HEK293 (cell line): ENCODE data around the gene LAMC2.
A peak's percentile ranks its signal among the peaks of the same experiment; 100 is the strongest.

Experiments
- CTCF ChIA-PET: fragments of 350-600 bp; formaldehyde crosslinking; extraction: SDS; loops from one replicate; lab custom pipeline; 2021; ENCODE audit warnings: antibody characterized with exemption; lab: Yijun Ruan, JAX
- POLR2A ChIA-PET: fragments of 300-600 bp; formaldehyde crosslinking; extraction: SDS; loops from one replicate; lab custom pipeline; 2020; ENCODE audit warnings: antibody characterized with exemption, inconsistent platforms; lab: Yijun Ruan, JAX
- H3K27ac ChIP-seq: fragments of 200-500 bp; sonication (Bioruptor generic); 2 replicates; pipeline ENCODE4 v1.5.1; 2014; ENCODE audit warnings: low read depth, low read length, control low read depth, inconsistent platforms; ENCODE audit errors: extremely low read depth
- H3K36me3 ChIP-seq, 2 experiments: fragments of 200-500 bp in 1 of 2; sonication (Bioruptor generic) in 1 of 2; 1 replicate in 1 of 2; 2 replicates in 1 of 2; pipeline ENCODE4 v1.5.1; 2014 to 2017; ENCODE audit warnings: inconsistent platforms in 2 of 2, low read length in 2 of 2; ENCODE audit not compliant: control insufficient read depth in 2 of 2, insufficient read depth in 1 of 2
- H3K4me1 ChIP-seq: fragments of 200-500 bp; sonication (Bioruptor generic); 2 replicates; pipeline ENCODE4 v1.5.1; 2014; ENCODE audit warnings: mild to moderate bottlenecking, low read length, inconsistent platforms; ENCODE audit not compliant: control insufficient read depth, insufficient read depth
- H3K4me3 ChIP-seq: 2 replicates; pipeline ENCODE4 v1.5.1; 2011; ENCODE audit warnings: low read depth, mild to moderate bottlenecking, control low read depth, low read length, moderate library complexity
- H3K9me3 ChIP-seq: fragments of 200-500 bp; sonication (Bioruptor generic); 2 replicates; pipeline ENCODE4 v1.5.1; 2014; ENCODE audit warnings: low read depth, low read length, inconsistent platforms; ENCODE audit not compliant: control insufficient read depth, insufficient read depth
- EGR2 ChIP-seq: fragments of 450-650 bp; formaldehyde crosslinking; IDR thresholded peaks from 2 replicates; pipeline ENCODE4 v1.5.1; 2016; ENCODE audit warnings: low read depth, missing biosample characterization, missing genetic modification characterization
- GLI2 ChIP-seq: fragments of 450-650 bp; formaldehyde crosslinking; IDR thresholded peaks from 2 replicates; pipeline ENCODE4; 2017; ENCODE audit warnings: missing biosample characterization, missing genetic modification characterization, low read depth, borderline replicate concordance
- PRDM10 ChIP-seq: fragments of 450-650 bp; formaldehyde crosslinking; IDR thresholded peaks from 2 replicates; pipeline ENCODE4 v1.5.1; 2016; ENCODE audit warnings: missing biosample characterization, missing genetic modification characterization
- RBAK ChIP-seq: fragments of 450-650 bp; formaldehyde crosslinking; IDR thresholded peaks from 2 replicates; pipeline ENCODE4 v1.5.1; 2016; ENCODE audit warnings: missing biosample characterization, missing genetic modification characterization
- YY1 ChIP-seq: fragments of 450-650 bp; formaldehyde crosslinking; IDR thresholded peaks from 2 replicates; pipeline ENCODE4 v1.5.1; 2018; ENCODE audit warnings: missing biosample characterization, missing genetic modification characterization
- ZEB2 ChIP-seq: fragments of 450-650 bp; formaldehyde crosslinking; IDR thresholded peaks from 2 replicates; pipeline ENCODE4 v1.5.1; 2016; ENCODE audit warnings: missing biosample characterization, missing genetic modification characterization
- ZFHX2 ChIP-seq: fragments of 450-650 bp; formaldehyde crosslinking; conservative IDR thresholded peaks from 2 replicates; pipeline ENCODE4 v1.5.1; 2016; ENCODE audit warnings: missing biosample characterization, missing genetic modification characterization
- ZNF121 ChIP-seq: fragments of 450-650 bp; formaldehyde crosslinking; IDR thresholded peaks from 2 replicates; pipeline ENCODE4 v1.5.1; 2016; ENCODE audit warnings: missing biosample characterization, missing genetic modification characterization
- ZNF133 ChIP-seq: fragments of 450-650 bp; formaldehyde crosslinking; IDR thresholded peaks from 2 replicates; pipeline ENCODE4 v1.5.1; 2016; ENCODE audit warnings: missing biosample characterization, missing genetic modification characterization
- ZNF202 ChIP-seq: fragments of 450-650 bp; formaldehyde crosslinking; IDR thresholded peaks from 2 replicates; pipeline ENCODE4 v1.5.1; 2016; ENCODE audit warnings: missing biosample characterization, missing genetic modification characterization, borderline replicate concordance
- ZNF221 ChIP-seq: fragments of 450-650 bp; formaldehyde crosslinking; IDR thresholded peaks from 2 replicates; pipeline ENCODE4 v1.5.1; 2017; ENCODE audit warnings: missing biosample characterization, missing genetic modification characterization, borderline replicate concordance
- ZNF341 ChIP-seq: fragments of 450-650 bp; formaldehyde crosslinking; IDR thresholded peaks from 2 replicates; pipeline ENCODE4; 2016; ENCODE audit warnings: low read depth, missing biosample characterization, missing genetic modification characterization
- ZNF449 ChIP-seq: fragments of 450-650 bp; formaldehyde crosslinking; IDR thresholded peaks from 2 replicates; pipeline ENCODE4 v1.5.1; 2017; ENCODE audit warnings: missing biosample characterization, mild to moderate bottlenecking, missing genetic modification characterization, moderate library complexity
- ZNF561 ChIP-seq: fragments of 450-650 bp; IDR thresholded peaks from 2 replicates; pipeline ENCODE4 v1.5.1; 2018; ENCODE audit warnings: missing biosample characterization, missing genetic modification characterization, borderline replicate concordance
- ZNF596 ChIP-seq: fragments of 450-650 bp; IDR thresholded peaks from 2 replicates; pipeline ENCODE4 v1.5.0; 2018; ENCODE audit warnings: missing biosample characterization, mild to moderate bottlenecking, missing genetic modification characterization, moderate library complexity
- ZNF624 ChIP-seq: fragments of 450-650 bp; formaldehyde crosslinking; IDR thresholded peaks from 2 replicates; pipeline ENCODE4 v1.5.1; 2017; ENCODE audit warnings: missing biosample characterization, missing genetic modification characterization
- TF ChIP-seq, protein P1 (sequence below): fragments of 450-650 bp; formaldehyde crosslinking; IDR thresholded peaks from 2 replicates; pipeline ENCODE4 v1.5.1; 2016; ENCODE audit warnings: missing biosample characterization, missing genetic modification characterization
- TF ChIP-seq, protein P2 (sequence below): fragments of 450-650 bp; formaldehyde crosslinking; IDR thresholded peaks from 2 replicates; pipeline ENCODE4 v1.5.1; 2016; ENCODE audit warnings: missing biosample characterization, missing genetic modification characterization
- TF ChIP-seq, protein P3 (sequence below): fragments of 450-650 bp; formaldehyde crosslinking; conservative IDR thresholded peaks from 2 replicates; pipeline ENCODE4 v1.5.1; 2016; ENCODE audit warnings: low read depth, missing biosample characterization, missing genetic modification characterization

The LAMC2 gene

DNA sequence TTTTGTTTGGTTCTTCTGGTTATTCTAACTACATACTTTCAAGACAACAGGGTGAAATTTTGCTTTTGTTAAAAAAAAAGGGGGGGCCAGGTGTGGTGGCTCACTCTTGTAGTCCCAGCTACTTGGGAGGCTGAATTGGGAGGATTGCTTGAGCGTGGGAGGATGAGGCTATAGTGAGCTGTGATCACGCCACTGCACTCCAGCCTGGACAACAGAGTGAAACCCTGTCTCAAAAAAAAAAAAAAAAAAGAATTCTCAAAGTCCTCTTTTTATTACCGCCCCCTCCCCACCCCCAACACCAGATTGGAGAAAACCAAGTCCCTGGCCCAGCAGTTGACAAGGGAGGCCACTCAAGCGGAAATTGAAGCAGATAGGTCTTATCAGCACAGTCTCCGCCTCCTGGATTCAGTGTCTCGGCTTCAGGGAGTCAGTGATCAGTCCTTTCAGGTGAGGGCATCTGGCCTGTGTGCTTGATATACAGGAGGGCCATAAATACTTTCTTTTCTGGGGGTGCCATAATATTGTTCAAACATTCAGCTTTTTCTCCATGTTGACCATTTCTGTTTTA lies 50.2 kb downstream of the LAMC2 start:
- Histone ChIP-seq H3K4me1 (peaks cover 6% of the 10 kb centered on the region), H3K36me3 (no peaks in the 10 kb centered on the region), H3K4me3 (no peak overlapping the region), H3K9me3 (no peaks in the 10 kb centered on the region), H3K27ac (no peak overlapping the region)
- POLR2A ChIA-PET = no interaction called here
- TF ChIP-seq ZFHX2 (tag by site-specific recombination) (peak; percentile 74), ZNF221 (tag by site-specific recombination) (no peak), PRDM10 (tag by site-specific recombination) (0 out of 2 replicates have a peak, but pooled peaks have one; percentile 24), ZNF121 (tag by site-specific recombination) (peak; percentile 45; the same call in 1 of the 2 replicates), EGR2 (tag by site-specific recombination) (peak; percentile 78)
- TF ChIP-seq, protein P1, sequence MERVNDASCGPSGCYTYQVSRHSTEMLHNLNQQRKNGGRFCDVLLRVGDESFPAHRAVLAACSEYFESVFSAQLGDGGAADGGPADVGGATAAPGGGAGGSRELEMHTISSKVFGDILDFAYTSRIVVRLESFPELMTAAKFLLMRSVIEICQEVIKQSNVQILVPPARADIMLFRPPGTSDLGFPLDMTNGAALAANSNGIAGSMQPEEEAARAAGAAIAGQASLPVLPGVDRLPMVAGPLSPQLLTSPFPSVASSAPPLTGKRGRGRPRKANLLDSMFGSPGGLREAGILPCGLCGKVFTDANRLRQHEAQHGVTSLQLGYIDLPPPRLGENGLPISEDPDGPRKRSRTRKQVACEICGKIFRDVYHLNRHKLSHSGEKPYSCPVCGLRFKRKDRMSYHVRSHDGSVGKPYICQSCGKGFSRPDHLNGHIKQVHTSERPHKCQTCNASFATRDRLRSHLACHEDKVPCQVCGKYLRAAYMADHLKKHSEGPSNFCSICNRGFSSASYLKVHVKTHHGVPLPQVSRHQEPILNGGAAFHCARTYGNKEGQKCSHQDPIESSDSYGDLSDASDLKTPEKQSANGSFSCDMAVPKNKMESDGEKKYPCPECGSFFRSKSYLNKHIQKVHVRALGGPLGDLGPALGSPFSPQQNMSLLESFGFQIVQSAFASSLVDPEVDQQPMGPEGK (tag by site-specific recombination) = peak; percentile 44; the same call in 1 of the 2 replicates
- CTCF ChIA-PET = interaction anchor here (1.8 to 10.3 kb wide), 2 partner anchors 12 to 203 kb away, joined by 5 to 135 read pairs; no protein-coding TSS in a partner anchor

GRCh38 chr1:183237046-183237445 lies 51.0 kb downstream of the LAMC2 start:
- ChIA-PET CTCF (interaction anchor here (0.6 to 10.3 kb wide), 4 partner anchors 10 to 34 kb away, joined by 3 to 135 read pairs (median 5); no protein-coding TSS in a partner anchor), POLR2A (no interaction called here)
- H3K4me3 ChIP-seq = no peak overlapping the region
- H3K4me1 ChIP-seq = peaks cover 6% of the 10 kb centered on the region
- no peaks in the 10 kb centered on the region for H3K9me3 ChIP-seq
- no peak overlapping the region for H3K27ac ChIP-seq
- no peak for TF ChIP-seq ZNF133
- TF ChIP-seq ZNF561 = no peak
- TF ChIP-seq ZNF624 (tag by site-specific recombination) = no peak
- no peak for TF ChIP-seq ZNF449 (tag by site-specific recombination)
- no peak for TF ChIP-seq ZNF202 (tag by site-specific recombination)
- no peak for TF ChIP-seq ZEB2 (tag by site-specific recombination)
- TF ChIP-seq, all 188 proteins: peak for 0
- H3K36me3 ChIP-seq = no peaks in the 10 kb centered on the region

DNA sequence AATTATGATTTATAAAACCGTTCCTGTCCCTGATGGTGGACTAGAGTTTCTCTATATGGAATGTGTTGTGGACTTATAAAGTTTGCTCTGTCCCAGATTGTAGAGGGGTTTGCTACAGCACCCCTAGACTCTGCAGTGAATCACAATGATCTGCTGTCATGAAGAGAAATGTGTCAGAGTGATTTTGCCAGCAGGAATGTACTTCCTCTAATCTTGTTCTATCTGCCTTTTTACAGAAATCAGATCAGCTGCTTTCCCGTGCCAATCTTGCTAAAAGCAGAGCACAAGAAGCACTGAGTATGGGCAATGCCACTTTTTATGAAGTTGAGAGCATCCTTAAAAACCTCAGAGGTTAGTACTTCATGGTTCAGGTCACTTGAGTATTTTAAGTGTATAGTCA lies 52.0 kb downstream of the LAMC2 start:
- peaks cover 6% of the 10 kb centered on the region for H3K4me1 ChIP-seq
- no peak overlapping the region for H3K4me3 ChIP-seq
- ChIA-PET POLR2A (interaction anchor here (0.6 kb wide), 1 partner anchor 10 kb away, joined by 5 read pairs; no protein-coding TSS in a partner anchor), CTCF (interaction anchor here (0.6 to 10.3 kb wide), 4 partner anchors 9 to 1286 kb away, joined by 3 to 135 read pairs (median 4); no protein-coding TSS in a partner anchor)
- no peaks in the 10 kb centered on the region for H3K9me3 ChIP-seq
- no peak overlapping the region for H3K27ac ChIP-seq
- H3K36me3 ChIP-seq = no peaks in the 10 kb centered on the region
- no peak for TF ChIP-seq ZNF596
- no peak for TF ChIP-seq ZNF341
- TF ChIP-seq, protein P2, sequence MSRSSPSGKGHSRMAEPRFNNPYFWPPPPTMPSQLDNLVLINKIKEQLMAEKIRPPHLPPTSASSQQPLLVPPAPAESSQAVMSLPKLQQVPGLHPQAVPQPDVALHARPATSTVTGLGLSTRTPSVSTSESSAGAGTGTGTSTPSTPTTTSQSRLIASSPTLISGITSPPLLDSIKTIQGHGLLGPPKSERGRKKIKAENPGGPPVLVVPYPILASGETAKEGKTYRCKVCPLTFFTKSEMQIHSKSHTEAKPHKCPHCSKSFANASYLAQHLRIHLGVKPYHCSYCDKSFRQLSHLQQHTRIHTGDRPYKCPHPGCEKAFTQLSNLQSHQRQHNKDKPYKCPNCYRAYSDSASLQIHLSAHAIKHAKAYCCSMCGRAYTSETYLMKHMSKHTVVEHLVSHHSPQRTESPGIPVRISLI = no peak
- TF ChIP-seq YY1 (tag by site-specific recombination) = no peak
- TF ChIP-seq GLI2 (tag by site-specific recombination) = no peak
- TF ChIP-seq, protein P3, sequence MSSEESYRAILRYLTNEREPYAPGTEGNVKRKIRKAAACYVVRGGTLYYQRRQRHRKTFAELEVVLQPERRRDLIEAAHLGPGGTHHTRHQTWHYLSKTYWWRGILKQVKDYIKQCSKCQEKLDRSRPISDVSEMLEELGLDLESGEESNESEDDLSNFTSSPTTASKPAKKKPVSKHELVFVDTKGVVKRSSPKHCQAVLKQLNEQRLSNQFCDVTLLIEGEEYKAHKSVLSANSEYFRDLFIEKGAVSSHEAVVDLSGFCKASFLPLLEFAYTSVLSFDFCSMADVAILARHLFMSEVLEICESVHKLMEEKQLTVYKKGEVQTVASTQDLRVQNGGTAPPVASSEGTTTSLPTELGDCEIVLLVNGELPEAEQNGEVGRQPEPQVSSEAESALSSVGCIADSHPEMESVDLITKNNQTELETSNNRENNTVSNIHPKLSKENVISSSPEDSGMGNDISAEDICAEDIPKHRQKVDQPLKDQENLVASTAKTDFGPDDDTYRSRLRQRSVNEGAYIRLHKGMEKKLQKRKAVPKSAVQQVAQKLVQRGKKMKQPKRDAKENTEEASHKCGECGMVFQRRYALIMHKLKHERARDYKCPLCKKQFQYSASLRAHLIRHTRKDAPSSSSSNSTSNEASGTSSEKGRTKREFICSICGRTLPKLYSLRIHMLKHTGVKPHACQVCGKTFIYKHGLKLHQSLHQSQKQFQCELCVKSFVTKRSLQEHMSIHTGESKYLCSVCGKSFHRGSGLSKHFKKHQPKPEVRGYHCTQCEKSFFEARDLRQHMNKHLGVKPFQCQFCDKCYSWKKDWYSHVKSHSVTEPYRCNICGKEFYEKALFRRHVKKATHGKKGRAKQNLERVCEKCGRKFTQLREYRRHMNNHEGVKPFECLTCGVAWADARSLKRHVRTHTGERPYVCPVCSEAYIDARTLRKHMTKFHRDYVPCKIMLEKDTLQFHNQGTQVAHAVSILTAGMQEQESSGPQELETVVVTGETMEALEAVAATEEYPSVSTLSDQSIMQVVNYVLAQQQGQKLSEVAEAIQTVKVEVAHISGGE = no peak
- TF ChIP-seq RBAK (tag by site-specific recombination) = no peak
